ENCODE results near the gene KRTAP2-4.
"Not testable (repeated sequence)": the region's sequence is repeated elsewhere in the genome, so short reads cannot be mapped to it uniquely, and the experiment has no call there.

Gene KRTAP2-4

GRCh38 chr17:41071606-41072360 is 6.1 kb upstream of the KRTAP2-4 start:
- no peak for DNase-seq (ENCODE audit: low spot score)

GRCh38 chr17:41069031-41069430 is 3.4 kb upstream of the KRTAP2-4 start:
- no peak for DNase-seq (ENCODE audit: low spot score)

- no peak for DNase-seq (ENCODE audit: low spot score)
Measured at GRCh38 chr17:41067281-41067680, 1.6 kb upstream of the KRTAP2-4 start.

GRCh38 chr17:41065016-41065689 is 526 bp downstream of the KRTAP2-4 start:
- not testable (repeated sequence) for DNase-seq (ENCODE audit: low spot score)

GRCh38 chr17:41064301-41064700 is 1.4 kb downstream of the KRTAP2-4 start:
- no peak for DNase-seq (ENCODE audit: low spot score)

- DNase-seq (ENCODE audit: low spot score) = no peak
Measured at GRCh38 chr17:41063449-41063848, 2.2 kb downstream of the KRTAP2-4 start.

GRCh38 chr17:41061964-41062363 is 3.7 kb downstream of the KRTAP2-4 start:
- DNase-seq (ENCODE audit: low spot score) = peak; percentile 87

GRCh38 chr17:41060052-41060604 is 5.6 kb downstream of the KRTAP2-4 start, which contains the start of gene KRTAP2-3:
Gene KRTAP2-3 (minus strand): TSS chr17:41060114. CDS start chr17:41060050, 64 bp downstream.
- DNase-seq (ENCODE audit: low spot score) = peak; percentile 72

GRCh38 chr17:41059276-41060051 is 6.2 kb downstream of the KRTAP2-4 start:
- peak; percentile 71 for DNase-seq (ENCODE audit: low spot score)

- DNase-seq (ENCODE audit: low spot score) = no peak
Measured at GRCh38 chr17:41058741-41059140, 6.9 kb downstream of the KRTAP2-4 start.

GRCh38 chr17:41057547-41057946 is 8.1 kb downstream of the KRTAP2-4 start:
- DNase-seq (ENCODE audit: low spot score) = no peak

GRCh38 chr17:41055130-41055529 is 10.5 kb downstream of the KRTAP2-4 start, which contains the start of gene KRTAP2-2:
Gene KRTAP2-2 (minus strand): TSS chr17:41055230. CDS start chr17:41055211, 19 bp downstream.
- not testable (repeated sequence) for DNase-seq (ENCODE audit: low spot score)

- not testable (repeated sequence) for DNase-seq (ENCODE audit: low spot score)
Measured at GRCh38 chr17:41054556-41054955, 11.1 kb downstream of the KRTAP2-4 start.

- no peak for DNase-seq (ENCODE audit: low spot score)
Measured at GRCh38 chr17:41054025-41054424, 11.7 kb downstream of the KRTAP2-4 start.

GRCh38 chr17:41052566-41052965 is 13.1 kb downstream of the KRTAP2-4 start:
- DNase-seq (ENCODE audit: low spot score) = no peak

GRCh38 chr17:41049110-41049509 is 16.6 kb downstream of the KRTAP2-4 start:
- peak; percentile 79 for DNase-seq (ENCODE audit: low spot score)

GRCh38 chr17:41048441-41048840 is 17.2 kb downstream of the KRTAP2-4 start:
- DNase-seq (ENCODE audit: low spot score) = peak; percentile 85

- not testable (repeated sequence) for DNase-seq (ENCODE audit: low spot score)
Measured at GRCh38 chr17:41046735-41047465, 18.8 kb downstream of the KRTAP2-4 start, which contains the start of gene KRTAP2-1. Gene KRTAP2-1 (minus strand): TSS chr17:41047316. CDS start chr17:41047267, 49 bp downstream.

GRCh38 chr17:41042953-41043352 is 22.7 kb downstream of the KRTAP2-4 start:
- no peak for DNase-seq (ENCODE audit: low spot score)

GRCh38 chr17:41040783-41041571 is 24.7 kb downstream of the KRTAP2-4 start, which contains the start of gene KRTAP1-1:
Gene KRTAP1-1 (minus strand): TSS chr17:41041450. CDS start chr17:41041397, 53 bp downstream.
- peak; percentile 26 for DNase-seq (ENCODE audit: low spot score)
